GM03348 (cell line): ENCODE results near the gene IL17REL.

Experiments used
- DNase-seq: peaks from one replicate; pipeline ENCODE4 v3.0.0; 2012; ENCODE audit warnings: low spot score

The IL17REL gene

GRCh38 chr22:50002791-50003190 is 9.8 kb downstream of the IL17REL start:
- DNase-seq, result peak; percentile 38

- no peak for DNase-seq
These were observed 11.0 kb downstream of the IL17REL start for GRCh38 chr22:50001388-50002231.

GRCh38 chr22:50000587-50001387 is 11.8 kb downstream of the IL17REL start:
- DNase-seq, result no peak

GRCh38 chr22:49999946-50000586 is 12.5 kb downstream of the IL17REL start:
- DNase-seq, result peak; percentile 6

- DNase-seq, result peak; percentile 64
These were observed 13.3 kb downstream of the IL17REL start for GRCh38 chr22:49999063-49999945.

- no peak for DNase-seq
These were observed 13.9 kb downstream of the IL17REL start for GRCh38 chr22:49998718-49999062.

GRCh38 chr22:49997932-49998717 is 14.4 kb downstream of the IL17REL start:
- DNase-seq, result no peak

GRCh38 chr22:49997251-49997599 is 15.3 kb downstream of the IL17REL start:
- DNase-seq, result no peak

GRCh38 chr22:49996518-49997250 is 15.9 kb downstream of the IL17REL start:
- no peak for DNase-seq

GRCh38 chr22:49996119-49996517 is 16.4 kb downstream of the IL17REL start:
- DNase-seq, result no peak

- no peak for DNase-seq
These were observed 17.0 kb downstream of the IL17REL start for GRCh38 chr22:49995361-49996118.

- DNase-seq, result no peak
These were observed 17.6 kb downstream of the IL17REL start for GRCh38 chr22:49995041-49995360.

- DNase-seq, result no peak
These were observed 18.1 kb downstream of the IL17REL start for GRCh38 chr22:49994361-49995040.

- no peak for DNase-seq
These were observed 18.8 kb downstream of the IL17REL start for GRCh38 chr22:49993649-49994360.

- DNase-seq, result peak; percentile 85
These were observed 19.5 kb downstream of the IL17REL start for GRCh38 chr22:49992921-49993648.

GRCh38 chr22:49991907-49992533 is 20.5 kb downstream of the IL17REL start:
- DNase-seq, result no peak

- DNase-seq, result no peak
These were observed 21.4 kb downstream of the IL17REL start for GRCh38 chr22:49991167-49991566.
